H1 (cell line): ENCODE data around the gene ZNF280B. TPM values are rescaled to one million over a fixed set of nuclear protein-coding genes. Genes with fewer than 3 reads are reported as not detected.

Experiments
- HDAC6 ChIP-seq: IDR thresholded peaks from one replicate; pipeline ENCODE4 v1.7.1; 2012; ENCODE audit warnings: low read depth, mild to moderate bottlenecking, inconsistent platforms, low read length, moderate library complexity
- JUND ChIP-seq: IDR thresholded peaks from 2 replicates; pipeline ENCODE4 v1.6.1; 2011; ENCODE audit warnings: mild to moderate bottlenecking, improper control_type of control experiment, low read length
- KDM4A ChIP-seq: IDR thresholded peaks from one replicate; pipeline ENCODE4 v1.7.1; 2012; ENCODE audit warnings: low read depth, mild to moderate bottlenecking, moderate library complexity, low read length, inconsistent platforms; ENCODE audit not compliant: severe bottlenecking
- RAD21 ChIP-seq, 2 experiments: IDR thresholded peaks in 1 of 2; conservative IDR thresholded peaks in 1 of 2; 2 replicates each; pipeline ENCODE4 v1.6.1; 2011; ENCODE audit warnings: low read depth in 2 of 2, low read length in 2 of 2, improper control_type of control experiment in 1 of 2, inconsistent platforms in 1 of 2, mild to moderate bottlenecking in 1 of 2, moderate library complexity in 1 of 2
- SIN3A ChIP-seq, 2 experiments: IDR thresholded peaks in 1 of 2; conservative IDR thresholded peaks in 1 of 2; 2 replicates each; pipeline ENCODE4 v1.6.1; 2011 to 2012; ENCODE audit warnings: low read length in 2 of 2, improper control_type of control experiment in 1 of 2, low read depth in 1 of 2, mild to moderate bottlenecking in 1 of 2
- polyA plus RNA-seq, 7 experiments: library from polyadenylated mRNA; depleted of rRNA in 3 of 7; stranded (reverse) in 5 of 7; unstranded in 2 of 7; fragments of >200 nt in 5 of 7; fragments of 200-250 nt in 2 of 7; gene quantifications; 1 replicate in 5 of 7; 2 replicates in 1 of 7; 4 replicates in 1 of 7; pipeline versions ENCODE4 v1.2.1 to v1.2.3, GENCODE V29; 2011 to 2013; ENCODE audit warnings: missing spikeins in 2 of 7, mixed read lengths in 2 of 7
- total RNA-seq: library from RNA; stranded (reverse); fragmentation: NEBNext Ultra II Directional; extraction: Animal tissue kit (Norgen Biotek cat#: 25700); gene quantifications from 2 replicates; pipeline ENCODE4 v1.2.1, GENCODE V29; 2021

The ZNF280B gene
- total and polyA plus RNA-seq, 2 of the 8 experiments (the other 6 are each of a cell fraction or from before 2014, with no cell fraction given) = 4.8 to 11.7 TPM

DNA sequence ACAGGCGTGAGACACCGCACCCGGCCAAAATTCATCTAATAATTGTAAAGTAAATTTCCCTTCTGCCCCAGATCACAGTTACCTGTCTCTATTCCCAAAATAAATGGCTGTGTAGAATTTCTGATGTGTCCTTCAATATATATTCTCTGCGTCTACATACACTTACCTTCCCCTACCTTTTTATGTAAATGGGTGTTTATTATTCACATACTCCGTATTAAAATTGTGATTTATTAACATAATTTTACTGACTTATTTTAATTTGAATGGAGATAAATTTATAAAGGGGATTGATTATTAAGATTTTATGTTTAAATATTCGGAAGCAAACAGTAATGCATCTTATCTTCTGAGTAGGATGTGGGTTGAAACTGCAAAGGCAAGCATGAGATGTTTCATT lies 28.0 kb upstream of the ZNF280B start (continued):
- TF ChIP-seq RAD21 (IDR thresholded peaks at IDR 0.05 in 1 of 2, conservative IDR thresholded peaks at IDR 0.05 in 1 of 2; ENCODE audit: low read depth in 2 of 2, low read length in 2 of 2) (no peak), KDM4A (no peak), SIN3A (conservative IDR thresholded peaks at IDR 0.05 in 1 of 2, IDR thresholded peaks at IDR 0.05 in 1 of 2; ENCODE audit: low read depth in 1 of 2, low read length in 2 of 2) (no peak), JUND (no peak), HDAC6 (no peak)
- TF ChIP-seq, all 59 proteins: peak for 0
